ENCODE data around the gene SUSD4. TPM values are rescaled to one million over a fixed set of nuclear protein-coding genes. Genes with fewer than 3 reads are reported as not detected.

SUSD4 gene
- total and polyA plus RNA-seq, 2 experiments from 2014 or later = 5.6 to 8.3 TPM

DNA sequence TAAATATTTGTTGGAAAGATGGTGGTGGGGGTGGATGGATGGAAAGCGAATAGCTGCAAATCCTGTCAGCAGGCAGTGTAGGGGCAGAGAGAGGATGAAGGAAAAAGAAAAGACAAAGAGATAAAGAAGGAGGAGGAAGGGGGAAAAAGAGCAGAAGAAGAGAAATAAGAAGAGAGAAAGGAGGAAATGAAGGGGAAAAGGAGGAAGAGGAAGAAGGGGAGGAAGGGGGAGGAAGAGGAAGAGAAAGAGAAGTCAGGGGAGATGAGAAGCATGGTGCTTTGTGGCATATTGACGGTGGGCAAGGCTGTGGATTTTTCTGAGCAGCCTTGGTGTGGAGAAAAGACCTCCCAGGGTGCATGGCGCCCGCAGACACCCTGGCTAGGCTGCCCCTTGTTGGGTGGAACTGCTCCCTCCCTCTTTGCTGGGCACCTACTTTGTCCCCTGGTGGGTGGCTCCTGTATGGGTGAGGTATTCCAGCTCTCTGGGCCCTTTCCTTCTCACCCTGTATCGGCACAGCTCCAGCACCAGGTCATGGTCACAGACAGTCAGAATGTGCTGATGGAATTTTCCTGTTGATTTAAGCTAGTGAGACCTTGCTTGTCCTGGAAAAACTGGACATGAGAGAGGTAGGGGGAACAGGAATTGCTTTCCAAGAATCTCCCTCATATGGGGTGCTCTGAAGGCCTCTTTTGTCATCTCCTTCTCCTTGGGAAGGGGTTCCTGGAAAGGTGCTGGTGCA is 175.2 kb downstream of the SUSD4 start:
- Histone ChIP-seq H3K4me2 (no peak overlapping the region), H3K4me3 (no peak overlapping the region), H4K20me1 (ENCODE audit: insufficient read depth, poor library complexity, severe bottlenecking) (no peaks in the 10 kb centered on the region), H3K27ac (no peak overlapping the region), H3K79me2 (no peaks in the 10 kb centered on the region), H3K4me1 (ENCODE audit: insufficient read depth) (no peaks in the 10 kb centered on the region), H2AFZ (no peak overlapping the region), H3K27me3 (no peaks in the 10 kb centered on the region), H3K36me3 (replicated peaks; ENCODE audit: insufficient read depth, low read depth) (no peaks in the 10 kb centered on the region), H3K9me3 (ENCODE audit: low read depth) (no peaks in the 10 kb centered on the region), H3K9me2 (replicated peaks; ENCODE audit: insufficient read depth) (no peaks in the 10 kb centered on the region)
- 88% methylated on average over 5 of the region's 5 CpGs for WGBS (ENCODE audit: low lambda C conversion rate, missing lambda C conversion rate)
- no peak for DNase-seq (ENCODE audit: low spot score)
- TF ChIP-seq EZH2 (IDR thresholded peaks at IDR 0.05; ENCODE audit: borderline replicate concordance) (no peak), EZH2phosphoT487 (IDR thresholded peaks at IDR 0.05; ENCODE audit: low read depth, severe bottlenecking, unreplicated experiment) (no peak)
- TF ChIP-seq, protein P1, sequence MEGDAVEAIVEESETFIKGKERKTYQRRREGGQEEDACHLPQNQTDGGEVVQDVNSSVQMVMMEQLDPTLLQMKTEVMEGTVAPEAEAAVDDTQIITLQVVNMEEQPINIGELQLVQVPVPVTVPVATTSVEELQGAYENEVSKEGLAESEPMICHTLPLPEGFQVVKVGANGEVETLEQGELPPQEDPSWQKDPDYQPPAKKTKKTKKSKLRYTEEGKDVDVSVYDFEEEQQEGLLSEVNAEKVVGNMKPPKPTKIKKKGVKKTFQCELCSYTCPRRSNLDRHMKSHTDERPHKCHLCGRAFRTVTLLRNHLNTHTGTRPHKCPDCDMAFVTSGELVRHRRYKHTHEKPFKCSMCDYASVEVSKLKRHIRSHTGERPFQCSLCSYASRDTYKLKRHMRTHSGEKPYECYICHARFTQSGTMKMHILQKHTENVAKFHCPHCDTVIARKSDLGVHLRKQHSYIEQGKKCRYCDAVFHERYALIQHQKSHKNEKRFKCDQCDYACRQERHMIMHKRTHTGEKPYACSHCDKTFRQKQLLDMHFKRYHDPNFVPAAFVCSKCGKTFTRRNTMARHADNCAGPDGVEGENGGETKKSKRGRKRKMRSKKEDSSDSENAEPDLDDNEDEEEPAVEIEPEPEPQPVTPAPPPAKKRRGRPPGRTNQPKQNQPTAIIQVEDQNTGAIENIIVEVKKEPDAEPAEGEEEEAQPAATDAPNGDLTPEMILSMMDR (IDR thresholded peaks at IDR 0.05; ENCODE audit: poor library complexity) = no peak

DNA sequence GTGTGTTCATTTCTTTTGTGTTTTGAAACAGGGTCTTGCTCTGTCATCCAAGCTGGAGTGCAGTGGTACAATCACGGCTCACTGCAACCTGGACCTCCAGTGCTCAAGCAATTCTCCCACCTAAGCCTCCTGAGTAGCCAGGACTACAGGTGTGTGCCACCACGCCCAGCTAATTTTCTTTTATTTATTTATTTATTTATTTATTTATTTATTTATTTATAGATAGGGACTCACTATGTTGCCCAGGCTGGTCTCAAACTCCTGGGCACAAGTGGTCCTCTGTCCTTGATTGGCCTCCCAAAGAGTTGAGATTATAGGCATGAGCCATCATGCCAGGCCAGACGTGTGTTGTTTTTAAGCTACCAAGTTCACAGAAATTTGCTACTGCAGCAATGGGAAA is 177.2 kb downstream of the SUSD4 start:
- Histone ChIP-seq H3K4me1 (ENCODE audit: insufficient read depth) (no peaks in the 10 kb centered on the region), H3K4me3 (no peak overlapping the region), H3K9me3 (ENCODE audit: low read depth) (no peaks in the 10 kb centered on the region), H4K20me1 (ENCODE audit: insufficient read depth, poor library complexity, severe bottlenecking) (no peaks in the 10 kb centered on the region), H3K4me2 (no peak overlapping the region), H3K79me2 (no peaks in the 10 kb centered on the region), H3K36me3 (replicated peaks; ENCODE audit: insufficient read depth, low read depth) (no peaks in the 10 kb centered on the region), H2AFZ (no peak overlapping the region), H3K27me3 (no peaks in the 10 kb centered on the region), H3K27ac (no peak overlapping the region), H3K9me2 (replicated peaks; ENCODE audit: insufficient read depth) (no peaks in the 10 kb centered on the region)
- TF ChIP-seq EZH2 (IDR thresholded peaks at IDR 0.05; ENCODE audit: borderline replicate concordance) = no peak
- no peak for TF ChIP-seq EZH2phosphoT487 (IDR thresholded peaks at IDR 0.05; ENCODE audit: low read depth, severe bottlenecking, unreplicated experiment)
- TF ChIP-seq, protein P1 (IDR thresholded peaks at IDR 0.05; ENCODE audit: poor library complexity) = no peak
- 94% methylated on average over 3 of the region's 3 CpGs for WGBS (ENCODE audit: low lambda C conversion rate, missing lambda C conversion rate)
- DNase-seq (ENCODE audit: low spot score) = no peak

DNA sequence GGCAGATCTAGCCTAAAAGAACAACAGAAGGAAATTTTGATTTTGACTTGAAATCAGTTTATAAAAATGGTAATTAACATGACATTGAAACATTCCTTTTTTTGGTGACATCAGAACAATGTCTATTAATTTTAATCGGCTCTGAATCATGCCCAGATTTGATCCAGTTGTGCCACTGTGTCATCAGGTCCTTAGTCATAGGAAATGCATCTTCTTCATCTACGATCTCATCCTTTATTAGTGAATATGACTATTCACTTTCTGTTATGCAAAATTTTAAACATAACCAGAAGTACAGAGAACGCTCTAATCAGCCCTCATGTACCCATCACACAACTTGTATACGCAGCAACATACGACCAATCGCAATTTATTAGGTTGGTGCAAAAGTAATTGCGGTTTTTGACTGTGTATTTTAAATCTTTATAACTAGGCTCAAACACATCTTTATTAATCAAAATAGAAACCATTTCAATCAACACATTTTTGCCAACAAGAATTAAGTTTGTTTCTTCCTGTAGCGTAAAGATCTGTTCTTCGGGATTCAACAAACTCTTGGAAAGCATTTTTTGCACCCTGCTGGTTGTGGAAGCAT is 180.6 kb downstream of the SUSD4 start:
- DNase-seq (ENCODE audit: low spot score) = no peak
- Histone ChIP-seq H3K4me3 (no peak overlapping the region), H3K4me2 (no peak overlapping the region), H3K36me3 (replicated peaks; ENCODE audit: insufficient read depth, low read depth) (no peaks in the 10 kb centered on the region), H2AFZ (no peak overlapping the region), H3K9me3 (ENCODE audit: low read depth) (no peaks in the 10 kb centered on the region), H3K27me3 (no peaks in the 10 kb centered on the region), H4K20me1 (ENCODE audit: insufficient read depth, poor library complexity, severe bottlenecking) (no peaks in the 10 kb centered on the region), H3K27ac (no peak overlapping the region), H3K79me2 (no peaks in the 10 kb centered on the region), H3K9me2 (replicated peaks; ENCODE audit: insufficient read depth) (no peaks in the 10 kb centered on the region), H3K4me1 (ENCODE audit: insufficient read depth) (peaks cover under 1% of the 10 kb centered on the region)
- TF ChIP-seq EZH2phosphoT487 (IDR thresholded peaks at IDR 0.05; ENCODE audit: low read depth, severe bottlenecking, unreplicated experiment) (no peak), EZH2 (IDR thresholded peaks at IDR 0.05; ENCODE audit: borderline replicate concordance) (no peak)
- TF ChIP-seq, protein P1 (IDR thresholded peaks at IDR 0.05; ENCODE audit: poor library complexity) = no peak
- 94% methylated on average over 9 of the region's 9 CpGs for WGBS (ENCODE audit: low lambda C conversion rate, missing lambda C conversion rate)

Data from hepatocyte (in vitro differentiated cells).